ENCODE measurements around the gene ZNF283.

- no peak for TF ChIP-seq YY1 (IDR thresholded peaks at IDR 0.05; ENCODE audit: borderline replicate concordance in 1 of 3, control insufficient read depth in 1 of 3, extremely low read depth in 1 of 3, insufficient read depth in 3 of 3, insufficient read length in 1 of 3, insufficient replicate concordance in 2 of 3, low read depth in 1 of 3, low read length in 2 of 3)
- TF ChIP-seq ZBED1 (IDR thresholded peaks at IDR 0.05), result no peak
- TF ChIP-seq CTCF (IDR thresholded peaks at IDR 0.05 in 2 of 3, conservative IDR thresholded peaks at IDR 0.05 in 1 of 3; ENCODE audit: insufficient read depth in 2 of 3, low read depth in 1 of 3, low read length in 3 of 3), result no peak
- TF ChIP-seq FOXJ3 (CRISPR knock-in tag; IDR thresholded peaks at IDR 0.05), result no peak
These were observed 15.3 kb upstream of the ZNF283 start for GRCh38 chr19:43811837-43812236.

All from K562 (cell line).